ENCODE data around the gene KIZ.

Gene KIZ

GRCh38 chr20:21125849-21126580 lies at the start of gene KIZ:
TSS of gene KIZ (plus strand) at chr20:21126082. CDS start at chr20:21126116, 34 bp downstream.
- DNase-seq = peak; percentile 89

GRCh38 chr20:21077809-21078345 lies 48.0 kb upstream of the KIZ start:
- no peak for DNase-seq

- DNase-seq = no peak
Measured at GRCh38 chr20:21082584-21082983, 43.3 kb upstream of the KIZ start.

GRCh38 chr20:21083825-21084325 lies 42.0 kb upstream of the KIZ start:
- no peak for DNase-seq

- no peak for DNase-seq
Measured at GRCh38 chr20:21087862-21088540, 37.9 kb upstream of the KIZ start.

GRCh38 chr20:21089391-21089790 lies 36.5 kb upstream of the KIZ start:
- DNase-seq = no peak

- no peak for DNase-seq
Measured at GRCh38 chr20:21090111-21090618, 35.7 kb upstream of the KIZ start.

GRCh38 chr20:21090721-21091120 lies 35.2 kb upstream of the KIZ start:
- no peak for DNase-seq

- no peak for DNase-seq
Measured at GRCh38 chr20:21092806-21093205, 33.1 kb upstream of the KIZ start.

- DNase-seq = peak; percentile 32
Measured at GRCh38 chr20:21096321-21097043, 29.4 kb upstream of the KIZ start.

- DNase-seq = no peak
Measured at GRCh38 chr20:21099751-21100577, 25.9 kb upstream of the KIZ start.

- DNase-seq = no peak
Measured at GRCh38 chr20:21100578-21101452, 25.1 kb upstream of the KIZ start.

GRCh38 chr20:21101453-21101931 lies 24.4 kb upstream of the KIZ start:
- DNase-seq = no peak

- no peak for DNase-seq
Measured at GRCh38 chr20:21101932-21102575, 23.8 kb upstream of the KIZ start.

GRCh38 chr20:21102603-21103311 lies 23.1 kb upstream of the KIZ start:
- DNase-seq = no peak

- DNase-seq = no peak
Measured at GRCh38 chr20:21103582-21104465, 22.1 kb upstream of the KIZ start.

GRCh38 chr20:21104466-21104761 lies 21.5 kb upstream of the KIZ start:
- no peak for DNase-seq

- DNase-seq = no peak
Measured at GRCh38 chr20:21104921-21105320, 21.0 kb upstream of the KIZ start.
